Activated naive CD4-positive, alpha-beta T cell treated with anti-CD3 and anti-CD28 coated beads, Interleukin-2, amount 50 U/mL, for 24 hours (primary cell): Measurements from ENCODE around the gene CHD6.

Source experiments
- H3K27ac Mint-ChIP-seq: one replicate; pipeline ENCODE4 v1.8.0; 2021; ENCODE audit warnings: mild to moderate bottlenecking, mixed read lengths
- H3K27me3 Mint-ChIP-seq: one replicate; pipeline ENCODE4 v1.8.0; 2021; ENCODE audit warnings: mixed read lengths
- H3K36me3 Mint-ChIP-seq: one replicate; pipeline ENCODE4 v1.8.0; 2021; ENCODE audit warnings: mixed read lengths
- H3K4me1 Mint-ChIP-seq: one replicate; pipeline ENCODE4 v1.8.0; 2021; ENCODE audit warnings: mixed read lengths
- H3K4me3 Mint-ChIP-seq: one replicate; pipeline ENCODE4 v1.8.0; 2021; ENCODE audit warnings: mild to moderate bottlenecking, mixed read lengths
- H3K9me3 Mint-ChIP-seq: one replicate; pipeline ENCODE4 v1.8.0; 2021; ENCODE audit warnings: mixed read lengths

CHD6 gene

GRCh38 chr20:41407607-41408006, 210.6 kb downstream of the CHD6 start:
- H3K36me3 Mint-ChIP-seq: peaks cover 9% of the 10 kb centered on the region
- H3K4me3 Mint-ChIP-seq: no peak overlapping the region
- no peaks in the 10 kb centered on the region for H3K9me3 Mint-ChIP-seq
- peaks cover 14% of the 10 kb centered on the region for H3K4me1 Mint-ChIP-seq
- H3K27ac Mint-ChIP-seq: no peak overlapping the region
- no peaks in the 10 kb centered on the region for H3K27me3 Mint-ChIP-seq

DNA sequence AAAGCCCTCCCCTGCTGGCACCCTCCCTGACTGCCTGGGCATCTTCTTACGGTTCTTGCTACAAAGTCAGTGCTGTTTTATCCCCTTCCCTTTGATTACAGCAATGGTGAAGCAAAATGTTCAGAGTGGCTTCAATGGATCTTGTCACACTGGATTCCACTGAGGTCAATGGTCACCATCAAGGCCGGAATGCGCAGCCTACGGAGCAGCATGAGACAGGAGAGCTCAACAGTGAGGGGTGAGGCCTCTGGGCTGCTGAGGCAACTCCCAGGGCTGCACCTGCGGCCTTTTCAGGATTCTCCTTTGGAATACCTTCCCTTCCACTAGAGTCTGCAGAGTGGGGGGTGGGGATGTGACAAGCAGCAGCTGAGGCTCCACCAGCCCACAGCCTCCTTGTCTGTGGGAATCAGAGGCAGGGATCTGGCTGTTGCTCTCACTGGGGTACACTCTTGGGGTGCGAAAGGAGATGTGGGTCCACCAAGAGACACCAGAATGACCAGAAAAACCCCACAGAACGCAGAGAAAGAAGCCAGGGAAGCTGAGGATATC, 211.2 kb downstream of the CHD6 start:
- no peaks in the 10 kb centered on the region for H3K27me3 Mint-ChIP-seq
- no peaks in the 10 kb centered on the region for H3K9me3 Mint-ChIP-seq
- peaks cover 7% of the 10 kb centered on the region for H3K36me3 Mint-ChIP-seq
- no peak overlapping the region for H3K27ac Mint-ChIP-seq
- H3K4me3 Mint-ChIP-seq: no peak overlapping the region
- peaks cover 14% of the 10 kb centered on the region for H3K4me1 Mint-ChIP-seq

- Mint-ChIP-seq H3K36me3 (peaks cover 7% of the 10 kb centered on the region), H3K27me3 (no peaks in the 10 kb centered on the region), H3K4me3 (no peak overlapping the region), H3K9me3 (no peaks in the 10 kb centered on the region), H3K27ac (no peak overlapping the region), H3K4me1 (peaks cover 14% of the 10 kb centered on the region)
Measured at GRCh38 chr20:41406353-41406752, 211.8 kb downstream of the CHD6 start.

- Mint-ChIP-seq H3K27me3 (no peaks in the 10 kb centered on the region), H3K36me3 (peaks cover 7% of the 10 kb centered on the region), H3K27ac (peak overlapping the region; percentile 46), H3K4me3 (no peak overlapping the region), H3K9me3 (no peaks in the 10 kb centered on the region), H3K4me1 (peaks cover 14% of the 10 kb centered on the region)
Measured at GRCh38 chr20:41405436-41405835, 212.7 kb downstream of the CHD6 start.

DNA sequence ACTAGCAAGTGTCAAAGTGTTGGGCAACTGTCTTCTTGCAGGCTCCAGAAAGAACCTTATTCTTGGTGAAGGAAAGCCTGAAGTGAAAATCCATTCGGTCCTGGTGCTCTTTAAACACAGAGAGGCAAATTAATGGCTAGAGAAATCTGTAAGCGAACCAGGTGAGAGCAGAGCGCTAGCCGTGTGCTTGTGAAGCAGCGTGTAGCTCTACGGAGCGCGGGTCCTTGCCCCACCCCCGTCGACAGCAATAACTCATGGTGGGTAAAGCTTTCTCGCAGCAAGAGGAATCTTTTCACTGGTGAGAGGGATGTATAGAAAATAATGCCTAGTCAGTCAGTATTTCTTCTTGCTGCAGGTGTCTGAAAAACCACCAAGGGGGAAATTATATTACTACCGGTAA, 214.6 kb downstream of the CHD6 start:
- Mint-ChIP-seq H3K36me3 (peaks cover 4% of the 10 kb centered on the region), H3K27me3 (no peaks in the 10 kb centered on the region), H3K9me3 (no peaks in the 10 kb centered on the region), H3K4me1 (peaks cover 3% of the 10 kb centered on the region), H3K4me3 (no peak overlapping the region), H3K27ac (no peak overlapping the region)

- H3K9me3 Mint-ChIP-seq: no peaks in the 10 kb centered on the region
- H3K27ac Mint-ChIP-seq: no peak overlapping the region
- H3K4me3 Mint-ChIP-seq: no peak overlapping the region
- H3K36me3 Mint-ChIP-seq: peaks cover 4% of the 10 kb centered on the region
- H3K27me3 Mint-ChIP-seq: no peaks in the 10 kb centered on the region
- no peaks in the 10 kb centered on the region for H3K4me1 Mint-ChIP-seq
Measured at GRCh38 chr20:41398408-41398807, 219.8 kb downstream of the CHD6 start.

GRCh38 chr20:41395667-41396664, 222.2 kb downstream of the CHD6 start:
- no peak overlapping the region for H3K27ac Mint-ChIP-seq
- no peak overlapping the region for H3K4me3 Mint-ChIP-seq
- no peaks in the 10 kb centered on the region for H3K36me3 Mint-ChIP-seq
- no peaks in the 10 kb centered on the region for H3K9me3 Mint-ChIP-seq
- H3K27me3 Mint-ChIP-seq: no peaks in the 10 kb centered on the region
- H3K4me1 Mint-ChIP-seq: no peaks in the 10 kb centered on the region

DNA sequence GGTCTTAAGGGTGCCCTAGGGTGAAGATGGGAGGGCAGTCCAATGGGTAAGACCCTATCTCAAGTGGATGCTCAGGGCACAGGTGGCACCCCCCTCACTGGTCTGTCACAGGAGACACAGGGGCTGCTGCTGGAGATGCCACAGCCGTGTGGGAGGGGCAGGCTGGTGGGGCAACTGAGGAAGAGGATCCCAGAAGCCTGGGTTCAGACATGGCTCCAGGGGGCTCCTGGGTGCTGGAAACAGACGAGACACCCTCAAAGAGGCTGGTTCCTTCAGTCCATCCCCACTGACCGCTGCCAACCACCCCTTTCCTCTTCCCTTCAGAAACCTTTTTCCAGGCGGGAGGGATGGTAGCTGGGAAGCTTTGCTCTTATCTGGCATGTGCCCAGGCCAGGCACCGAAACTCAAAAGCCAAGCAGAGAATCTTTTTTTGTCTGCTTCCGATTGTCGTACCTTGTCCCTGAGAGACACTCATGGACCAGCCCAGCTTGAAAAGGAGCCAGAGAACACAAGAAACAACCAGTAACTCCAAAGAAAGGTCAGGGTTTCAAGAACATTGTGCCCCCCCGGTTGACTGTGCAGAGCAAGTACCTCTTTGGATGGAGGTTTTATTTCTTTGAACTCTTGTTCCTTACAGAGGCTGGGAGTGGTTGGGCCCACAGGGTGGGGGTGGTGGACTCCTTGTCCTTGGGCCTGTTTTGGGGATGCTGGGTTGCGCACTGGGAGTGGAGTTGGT, 223.1 kb downstream of the CHD6 start:
- H3K36me3 Mint-ChIP-seq: no peaks in the 10 kb centered on the region
- no peaks in the 10 kb centered on the region for H3K4me1 Mint-ChIP-seq
- H3K9me3 Mint-ChIP-seq: no peaks in the 10 kb centered on the region
- H3K4me3 Mint-ChIP-seq: no peak overlapping the region
- peaks cover 1% of the 10 kb centered on the region for H3K27me3 Mint-ChIP-seq
- H3K27ac Mint-ChIP-seq: no peak overlapping the region

DNA sequence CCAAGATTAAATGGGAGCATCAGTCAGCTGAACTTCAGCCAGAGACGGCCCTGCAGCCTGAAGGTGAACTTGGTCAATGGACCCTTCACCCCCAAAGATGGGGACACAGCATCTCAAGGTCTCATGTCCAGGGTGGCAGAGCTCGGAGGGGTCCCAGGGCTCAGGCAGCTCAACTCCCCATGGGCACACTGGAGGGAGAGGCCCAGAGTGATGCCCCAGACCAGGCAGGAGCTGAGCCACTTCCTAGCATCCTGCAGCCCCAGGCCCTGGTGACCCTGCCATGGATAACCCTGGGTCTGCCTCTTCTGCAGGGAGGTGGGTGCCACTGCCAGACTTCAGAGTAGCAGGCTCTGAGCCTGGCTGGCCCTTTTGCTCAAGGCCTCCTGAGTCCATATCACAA, 224.1 kb downstream of the CHD6 start:
- Mint-ChIP-seq H3K27ac (no peak overlapping the region), H3K27me3 (peaks cover 1% of the 10 kb centered on the region), H3K4me3 (no peak overlapping the region), H3K4me1 (no peaks in the 10 kb centered on the region), H3K9me3 (no peaks in the 10 kb centered on the region), H3K36me3 (no peaks in the 10 kb centered on the region)

DNA sequence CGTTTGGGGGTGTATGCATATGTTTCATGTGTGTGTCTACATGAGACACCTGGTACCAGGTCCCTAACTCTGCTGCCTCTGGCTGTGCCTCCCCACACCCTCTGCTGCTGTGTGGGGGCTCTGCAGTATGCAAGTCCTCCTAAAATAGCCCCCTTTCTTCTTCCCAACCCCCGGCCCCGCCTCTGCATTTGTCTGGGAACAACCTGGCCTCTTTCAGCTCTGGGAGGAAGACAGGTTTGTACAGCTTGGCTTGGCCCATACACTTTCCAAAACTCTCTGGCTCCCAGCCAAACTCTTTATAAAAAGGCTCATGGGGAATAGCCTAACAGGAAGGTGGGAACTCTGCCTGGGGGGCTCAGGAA, 224.5 kb downstream of the CHD6 start:
- Mint-ChIP-seq H3K27me3 (peaks cover 1% of the 10 kb centered on the region), H3K4me3 (no peak overlapping the region), H3K36me3 (no peaks in the 10 kb centered on the region), H3K9me3 (no peaks in the 10 kb centered on the region), H3K4me1 (no peaks in the 10 kb centered on the region), H3K27ac (no peak overlapping the region)

DNA sequence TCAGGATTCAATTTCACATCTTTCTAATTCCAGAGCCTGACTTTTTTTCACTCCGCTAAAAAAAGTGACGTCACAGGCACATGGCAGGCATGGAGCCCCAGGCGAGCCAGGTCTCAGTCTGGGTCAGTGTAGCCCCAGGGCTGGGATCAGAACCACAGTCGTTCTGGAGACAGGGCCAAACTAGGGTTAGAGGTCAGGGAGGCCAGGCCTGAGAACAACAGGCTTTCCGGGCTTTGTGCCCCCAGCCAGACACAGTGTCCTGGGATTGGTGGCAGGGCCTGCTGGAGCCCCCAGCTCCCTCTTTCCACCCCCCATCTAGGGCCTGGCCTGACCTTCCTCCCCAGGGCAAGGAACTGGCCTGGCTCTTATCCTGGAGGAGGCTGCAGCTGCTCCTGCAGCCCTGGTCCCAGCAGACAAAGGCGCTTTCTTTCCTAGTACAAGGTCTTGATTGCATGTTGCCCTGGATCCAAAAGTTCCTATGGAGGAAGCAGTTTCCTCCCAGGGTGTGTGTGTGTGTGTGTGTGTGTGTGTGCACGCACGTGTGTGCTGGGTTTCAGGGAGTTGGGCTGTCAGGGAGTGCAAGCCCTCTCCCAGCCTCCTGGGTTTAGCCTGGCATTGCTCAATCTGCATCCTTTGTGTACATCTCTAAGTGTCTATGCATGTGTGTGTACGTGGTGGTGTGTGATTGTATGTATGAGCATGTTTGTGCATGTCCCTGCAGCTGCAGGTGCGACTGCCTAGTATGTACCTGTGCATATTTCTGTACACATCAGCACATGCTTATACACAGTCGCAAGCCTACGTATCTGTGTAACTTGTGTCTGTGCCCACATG, 225.1 kb downstream of the CHD6 start:
- no peaks in the 10 kb centered on the region for H3K36me3 Mint-ChIP-seq
- no peak overlapping the region for H3K4me3 Mint-ChIP-seq
- H3K4me1 Mint-ChIP-seq: no peaks in the 10 kb centered on the region
- no peaks in the 10 kb centered on the region for H3K9me3 Mint-ChIP-seq
- no peak overlapping the region for H3K27ac Mint-ChIP-seq
- peaks cover 1% of the 10 kb centered on the region for H3K27me3 Mint-ChIP-seq

GRCh38 chr20:41392295-41392694, 225.9 kb downstream of the CHD6 start:
- H3K27ac Mint-ChIP-seq: no peak overlapping the region

DNA sequence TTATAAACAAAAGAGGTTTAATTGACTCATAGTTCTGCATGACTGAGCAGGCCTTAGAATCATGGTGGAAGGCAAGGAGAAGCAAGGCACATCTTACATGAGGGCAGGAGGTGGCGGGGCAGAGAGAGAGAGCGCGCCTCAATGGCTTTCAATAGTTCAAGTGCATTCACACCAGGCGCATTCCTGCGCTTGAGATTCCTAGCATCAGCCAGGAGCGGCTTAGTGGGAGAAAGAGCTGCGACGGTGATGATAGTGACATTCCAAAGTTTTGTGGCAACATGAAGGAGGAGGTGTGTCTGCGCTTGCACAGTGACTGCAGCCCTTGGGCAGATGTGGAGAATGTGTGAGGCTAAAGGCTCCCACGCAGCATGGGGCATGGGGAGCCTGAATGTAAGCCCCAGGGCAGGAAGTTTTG, 226.6 kb downstream of the CHD6 start:
- Mint-ChIP-seq H3K27me3 (peaks cover 1% of the 10 kb centered on the region), H3K27ac (no peak overlapping the region), H3K4me1 (no peaks in the 10 kb centered on the region), H3K4me3 (no peak overlapping the region), H3K36me3 (no peaks in the 10 kb centered on the region), H3K9me3 (no peaks in the 10 kb centered on the region)

More at GRCh38 chr20:41392295-41392694, 225.9 kb downstream of the CHD6 start:
- H3K27me3 Mint-ChIP-seq: peaks cover 1% of the 10 kb centered on the region
- H3K36me3 Mint-ChIP-seq: no peaks in the 10 kb centered on the region
- H3K4me1 Mint-ChIP-seq: no peaks in the 10 kb centered on the region
- no peaks in the 10 kb centered on the region for H3K9me3 Mint-ChIP-seq
- H3K4me3 Mint-ChIP-seq: no peak overlapping the region

DNA sequence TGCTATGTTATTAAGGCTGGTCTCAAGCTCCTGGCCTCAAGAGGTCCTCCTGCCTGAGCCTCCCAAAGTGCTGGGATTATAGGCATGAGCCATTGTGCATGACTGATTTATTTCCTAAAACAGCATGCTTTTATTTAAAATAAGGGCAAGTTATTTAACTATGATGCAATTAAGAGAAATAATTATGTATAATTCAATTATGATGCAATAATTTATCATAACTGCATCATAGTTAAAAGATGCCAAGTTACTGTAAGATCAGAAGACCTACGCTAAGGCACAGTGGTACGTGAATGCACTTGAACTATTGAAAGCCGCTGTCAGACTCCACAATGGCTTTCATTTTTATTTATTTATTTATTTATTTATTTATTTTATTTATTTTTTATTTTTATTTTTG, 227.3 kb downstream of the CHD6 start:
- no peaks in the 10 kb centered on the region for H3K4me1 Mint-ChIP-seq
- H3K27ac Mint-ChIP-seq: no peak overlapping the region
- H3K9me3 Mint-ChIP-seq: no peaks in the 10 kb centered on the region
- H3K4me3 Mint-ChIP-seq: no peak overlapping the region
- H3K27me3 Mint-ChIP-seq: peaks cover 1% of the 10 kb centered on the region
- no peaks in the 10 kb centered on the region for H3K36me3 Mint-ChIP-seq

DNA sequence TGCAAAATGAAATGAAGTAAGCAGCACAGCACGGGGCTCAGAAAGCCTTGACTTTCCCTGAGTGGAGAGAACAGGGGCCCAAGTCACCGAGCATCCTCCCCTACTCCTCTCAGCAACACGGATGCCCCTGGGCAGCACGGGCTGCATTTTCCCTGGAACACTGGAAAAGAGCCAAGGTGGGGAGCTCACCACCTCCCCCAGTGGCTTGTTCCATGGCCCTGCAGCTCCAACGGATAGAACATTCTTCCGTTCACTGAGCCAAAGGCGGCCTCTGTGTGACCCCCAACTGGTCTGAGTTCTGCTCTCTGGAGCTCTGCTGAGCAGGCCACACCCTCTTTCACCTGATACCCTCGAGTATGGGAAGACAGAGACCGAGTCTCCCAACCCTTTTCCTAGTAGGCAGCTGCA, 230.7 kb downstream of the CHD6 start:
- Mint-ChIP-seq H3K4me3 (no peak overlapping the region), H3K9me3 (no peaks in the 10 kb centered on the region), H3K27ac (no peak overlapping the region), H3K27me3 (peaks cover 3% of the 10 kb centered on the region), H3K4me1 (no peaks in the 10 kb centered on the region), H3K36me3 (no peaks in the 10 kb centered on the region)
